Right lobe of liver (tissue), 4 donors: ENCODE results near the gene CIBAR2.

Source experiments
- POLR2A ChIP-seq: fragments of 450-650 bp; IDR thresholded peaks from one replicate; pipeline ENCODE4 v1.6.1; 2017; ENCODE audit warnings: antibody characterized with exemption, mild to moderate bottlenecking
- TF ChIP-seq, protein P1 (sequence below), 4 donors: fragments of 200-600 bp in 3 of 4; fragments of 450-650 bp in 1 of 4; IDR thresholded peaks; one replicate each; pipeline versions ENCODE4 v1.5.1 to v1.8.0; 2016 to 2022; ENCODE audit warnings: antibody characterized with exemption in 4 of 4, mild to moderate bottlenecking in 2 of 4
- donor health status: DM: no; HTN: no; CAD: no.
- donor health status: DM: no; HTN: no; CAD: no.
- donor health status: DM: no; HTN: yes; CAD: no.

DNA sequence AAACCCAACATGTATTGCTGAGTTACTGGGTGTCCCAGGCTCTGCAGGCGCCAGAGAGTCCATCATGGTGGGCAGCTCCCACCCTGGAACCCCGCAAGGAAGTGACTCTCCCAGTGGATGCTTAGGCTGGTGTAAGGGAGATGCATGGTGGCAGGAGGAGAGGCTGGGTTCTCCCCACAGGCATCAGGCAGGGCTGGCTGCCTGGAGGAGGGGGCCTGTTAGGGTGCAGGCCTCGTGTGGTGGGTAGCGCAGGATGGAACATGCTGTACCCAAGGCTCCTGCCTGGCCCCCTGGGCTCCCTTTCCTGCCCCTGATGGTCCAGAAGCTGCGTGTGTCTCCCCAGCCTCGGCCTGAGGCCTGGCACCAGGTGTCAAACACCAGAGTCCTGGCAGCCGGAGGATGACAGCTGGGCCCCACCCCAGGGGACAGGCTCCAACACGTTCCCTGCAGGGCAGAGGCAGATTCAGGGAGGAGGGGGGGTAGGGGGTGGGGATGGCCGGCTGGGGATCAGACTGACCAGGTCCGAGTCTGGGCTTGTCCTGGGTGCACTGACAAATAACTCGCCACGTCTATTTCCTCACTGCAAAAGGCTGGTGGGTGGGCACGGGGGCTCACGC, 40.2 kb upstream of the CIBAR2 start:
- TF ChIP-seq, protein P1, sequence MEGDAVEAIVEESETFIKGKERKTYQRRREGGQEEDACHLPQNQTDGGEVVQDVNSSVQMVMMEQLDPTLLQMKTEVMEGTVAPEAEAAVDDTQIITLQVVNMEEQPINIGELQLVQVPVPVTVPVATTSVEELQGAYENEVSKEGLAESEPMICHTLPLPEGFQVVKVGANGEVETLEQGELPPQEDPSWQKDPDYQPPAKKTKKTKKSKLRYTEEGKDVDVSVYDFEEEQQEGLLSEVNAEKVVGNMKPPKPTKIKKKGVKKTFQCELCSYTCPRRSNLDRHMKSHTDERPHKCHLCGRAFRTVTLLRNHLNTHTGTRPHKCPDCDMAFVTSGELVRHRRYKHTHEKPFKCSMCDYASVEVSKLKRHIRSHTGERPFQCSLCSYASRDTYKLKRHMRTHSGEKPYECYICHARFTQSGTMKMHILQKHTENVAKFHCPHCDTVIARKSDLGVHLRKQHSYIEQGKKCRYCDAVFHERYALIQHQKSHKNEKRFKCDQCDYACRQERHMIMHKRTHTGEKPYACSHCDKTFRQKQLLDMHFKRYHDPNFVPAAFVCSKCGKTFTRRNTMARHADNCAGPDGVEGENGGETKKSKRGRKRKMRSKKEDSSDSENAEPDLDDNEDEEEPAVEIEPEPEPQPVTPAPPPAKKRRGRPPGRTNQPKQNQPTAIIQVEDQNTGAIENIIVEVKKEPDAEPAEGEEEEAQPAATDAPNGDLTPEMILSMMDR (IDR thresholded peaks at IDR 0.05): no peak
- no peak for TF ChIP-seq POLR2A
